Activated CD4-positive, alpha-beta T cell treated with anti-CD3 and anti-CD28 coated beads, Interleukin-2, amount 50 U/mL, for 24 hours (primary cell): ENCODE results near the gene DENND4C.
"Not testable (repeated sequence)": the region's sequence is repeated elsewhere in the genome, so short reads cannot be mapped to it uniquely, and the experiment has no call there.

Experiments used
- DNase-seq, 2 donors: peaks; one replicate each; pipeline ENCODE4 v3.0.0-alpha.2; 2020; ENCODE audit warnings: low read depth in 1 of 2, low spot score in 1 of 2

The DENND4C gene

DNA sequence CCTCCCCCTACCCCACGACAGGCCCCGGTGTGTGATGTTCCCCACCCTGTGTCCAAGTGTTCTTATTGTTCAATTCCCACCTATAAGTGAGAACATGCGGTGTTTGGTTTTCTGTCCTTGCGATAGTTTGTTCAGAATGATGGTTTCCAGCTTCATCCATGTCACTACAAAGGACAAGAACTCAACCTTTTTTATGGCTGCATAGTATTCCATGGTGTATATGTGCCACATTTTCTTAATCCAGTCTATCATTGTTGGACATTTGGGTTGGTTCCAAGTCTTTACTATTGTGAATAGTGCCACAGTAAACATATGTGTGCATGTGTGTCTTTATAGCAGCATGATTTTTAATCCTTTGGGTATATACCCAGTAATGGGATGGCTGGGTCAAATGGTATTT is 35.1 kb downstream of the DENND4C start:
- not testable (repeated sequence) for DNase-seq

DNA sequence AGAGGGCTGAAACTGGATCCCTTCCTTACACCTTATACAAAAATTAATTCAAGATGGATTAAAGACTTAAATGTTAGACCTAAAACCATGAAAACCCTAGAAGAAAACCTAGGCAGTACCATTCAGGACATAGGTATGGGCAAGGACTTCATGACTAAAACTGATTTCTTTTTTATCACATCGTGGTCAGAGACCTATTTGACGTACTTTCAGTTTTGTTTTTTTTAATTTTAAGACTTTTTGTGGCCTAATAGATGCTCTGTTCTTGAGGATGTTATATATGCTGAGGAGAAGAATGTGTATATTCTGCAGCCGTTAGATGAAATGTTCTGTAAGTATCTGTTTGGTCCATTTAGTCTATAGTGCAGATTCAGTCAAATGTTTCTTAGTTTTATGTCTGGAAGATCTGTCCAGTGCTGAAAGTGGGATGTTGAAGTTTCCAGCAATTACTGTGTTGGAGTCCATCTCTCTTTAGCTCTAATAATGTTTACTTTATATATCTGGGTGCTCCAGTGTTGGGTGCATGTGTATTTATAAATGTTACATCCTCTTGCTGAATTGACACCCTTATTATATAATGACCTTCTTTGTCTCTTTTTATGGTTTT is 36.4 kb downstream of the DENND4C start:
- not testable (repeated sequence) for DNase-seq

DNA sequence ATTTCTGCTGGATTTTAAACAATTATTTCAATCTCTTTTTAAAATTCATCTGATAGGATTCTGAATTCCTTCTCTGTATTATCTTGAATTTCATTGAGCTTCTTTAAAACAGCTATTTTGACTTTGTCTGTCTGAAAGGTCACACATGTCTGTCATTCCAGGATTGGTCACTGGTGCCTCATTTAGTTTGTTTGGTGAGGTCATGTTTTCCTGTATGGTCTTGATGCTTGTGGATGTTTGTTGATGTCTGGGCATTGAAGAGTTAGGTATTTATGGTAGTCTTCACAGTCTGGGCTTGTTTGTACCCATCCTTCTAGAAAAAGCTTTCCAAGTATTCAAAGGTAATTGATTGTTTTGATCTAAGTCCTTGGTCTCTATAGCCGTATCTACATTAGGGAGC is 39.1 kb downstream of the DENND4C start:
- DNase-seq: no peak

DNA sequence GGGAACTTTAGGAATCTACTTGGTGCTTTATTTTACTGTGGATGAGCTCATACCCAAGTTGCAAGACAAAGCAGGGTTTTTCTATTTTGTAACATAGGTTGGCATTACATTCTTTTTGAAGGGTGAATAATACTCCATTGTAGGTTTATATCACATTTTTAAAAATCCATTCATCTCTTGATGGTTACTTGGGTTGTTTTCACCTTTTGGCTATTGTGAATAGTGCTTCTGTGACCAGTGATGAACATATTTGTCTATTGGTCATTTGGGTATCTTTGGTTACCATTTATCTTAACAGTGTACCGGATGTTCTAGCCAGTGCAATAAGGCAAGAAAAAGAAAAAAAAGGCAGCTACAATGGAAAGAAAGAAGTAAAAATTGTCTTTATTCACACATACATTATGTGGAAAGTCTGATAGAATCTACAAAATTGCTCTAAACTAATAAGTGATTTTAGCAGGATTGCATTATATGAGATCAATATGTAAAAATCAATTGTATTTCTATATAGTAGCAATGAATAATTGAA is 40.0 kb downstream of the DENND4C start:
- no peak for DNase-seq

DNA sequence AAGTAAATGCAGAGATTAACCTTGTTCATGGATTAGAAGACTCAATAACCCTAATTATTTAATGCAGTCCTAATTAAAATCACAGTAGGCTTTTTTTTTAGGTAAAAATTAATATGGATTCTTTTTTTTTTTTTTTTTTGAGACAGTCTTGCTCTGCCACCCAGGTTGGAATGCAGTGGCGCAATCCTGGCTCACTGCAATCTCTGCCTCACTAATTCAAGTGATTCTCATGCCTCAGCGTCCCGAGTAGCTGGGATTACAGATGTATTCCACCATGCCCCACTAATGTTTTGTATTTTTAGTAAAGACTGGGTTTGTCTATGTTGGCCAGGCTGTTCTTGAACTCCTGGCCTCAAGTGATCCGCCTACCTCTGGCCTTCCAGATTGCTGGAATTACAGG is 40.6 kb downstream of the DENND4C start:
- no peak for DNase-seq

DNA sequence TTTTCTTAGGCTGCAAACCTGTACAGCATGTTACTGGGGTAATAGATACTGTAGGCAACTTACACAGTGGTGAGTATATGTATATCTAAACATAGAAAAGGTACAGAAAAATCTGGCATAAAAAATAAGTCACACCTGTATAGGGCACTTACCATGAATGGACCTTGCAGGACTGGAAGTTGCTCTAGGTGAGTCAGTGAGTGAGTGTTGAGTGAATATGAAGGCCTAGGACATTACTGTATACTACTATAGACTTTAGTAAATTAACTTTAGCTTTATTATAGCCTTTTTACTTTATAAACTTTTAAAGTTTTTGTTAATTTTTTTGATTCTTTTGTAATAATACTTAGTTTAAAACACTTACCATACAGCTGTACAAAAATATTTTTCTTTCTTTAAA is 51.3 kb downstream of the DENND4C start:
- DNase-seq: no peak

DNA sequence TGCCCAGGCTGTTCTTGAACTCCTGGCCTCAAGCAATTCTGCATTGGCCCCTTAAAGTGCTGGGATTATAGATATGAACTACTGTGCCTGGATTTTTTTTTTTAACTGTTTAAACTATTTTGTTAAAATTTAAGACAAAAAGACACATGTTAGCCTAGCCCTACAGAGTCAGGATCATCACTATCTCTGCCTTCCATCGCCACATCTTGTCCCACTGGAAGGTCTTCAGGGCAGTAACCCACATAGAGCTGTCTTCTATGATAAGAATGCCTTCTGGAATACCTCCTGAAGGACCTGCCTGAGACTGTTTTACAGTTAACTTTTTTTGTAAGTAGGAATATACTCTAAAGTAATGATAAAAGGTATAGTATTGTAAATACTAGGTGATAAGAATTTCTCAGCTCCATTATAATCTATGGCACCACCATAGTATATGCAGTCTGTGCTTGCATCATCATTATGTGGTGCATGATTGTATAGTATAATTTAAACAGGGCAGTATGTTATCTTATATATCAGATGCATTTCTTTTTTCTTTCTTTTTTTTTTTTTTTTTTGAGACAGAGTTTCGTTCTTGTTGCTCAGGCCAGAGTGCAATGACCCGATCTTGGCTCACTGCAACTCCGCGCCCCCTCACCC is 52.7 kb downstream of the DENND4C start:
- DNase-seq: no peak

DNA sequence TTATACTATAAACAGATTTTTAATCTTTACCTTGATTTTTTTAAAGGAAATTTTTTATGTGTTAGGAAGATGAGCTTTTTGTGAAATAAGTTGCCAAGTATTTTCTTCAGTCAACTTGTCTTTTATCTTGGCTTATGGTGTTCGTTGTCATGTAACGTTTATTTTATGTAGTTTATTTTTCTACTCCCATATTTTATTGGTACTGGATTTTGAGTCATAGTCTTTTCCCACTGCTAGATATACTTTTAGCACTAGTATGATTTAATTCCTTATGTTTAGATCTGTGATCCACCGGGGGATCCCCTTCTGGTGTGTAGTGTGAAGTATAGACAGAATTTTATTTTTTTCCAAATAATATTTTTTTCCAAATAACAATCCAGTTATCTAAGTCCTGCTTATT is 54.2 kb downstream of the DENND4C start:
- DNase-seq: no peak

DNA sequence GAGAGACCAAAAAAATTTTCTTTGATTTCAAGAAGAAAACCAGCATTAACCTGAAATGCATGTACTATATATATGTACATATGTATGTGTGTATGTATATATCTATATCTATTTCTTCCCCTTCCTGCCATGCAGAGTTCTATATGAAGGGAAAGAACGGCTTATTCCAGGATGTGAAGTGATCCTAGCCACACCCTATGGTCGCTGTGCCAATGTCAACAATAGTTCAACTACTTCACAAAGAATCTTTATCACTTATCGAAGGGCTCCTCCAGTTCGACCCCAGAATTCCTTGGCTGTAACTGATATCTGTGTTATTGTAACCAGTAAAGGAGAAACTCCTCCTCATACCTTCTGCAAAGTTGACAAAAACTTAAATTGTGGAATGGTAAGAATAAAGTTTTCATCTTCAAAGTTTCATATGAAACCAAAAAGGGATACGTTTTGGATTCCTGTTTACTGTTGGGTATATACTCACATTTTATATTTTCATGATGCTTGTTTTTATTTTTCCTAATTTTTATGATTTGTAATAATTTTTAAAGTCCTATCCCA is 56.2 kb downstream of the DENND4C start:
- no peak for DNase-seq

DNA sequence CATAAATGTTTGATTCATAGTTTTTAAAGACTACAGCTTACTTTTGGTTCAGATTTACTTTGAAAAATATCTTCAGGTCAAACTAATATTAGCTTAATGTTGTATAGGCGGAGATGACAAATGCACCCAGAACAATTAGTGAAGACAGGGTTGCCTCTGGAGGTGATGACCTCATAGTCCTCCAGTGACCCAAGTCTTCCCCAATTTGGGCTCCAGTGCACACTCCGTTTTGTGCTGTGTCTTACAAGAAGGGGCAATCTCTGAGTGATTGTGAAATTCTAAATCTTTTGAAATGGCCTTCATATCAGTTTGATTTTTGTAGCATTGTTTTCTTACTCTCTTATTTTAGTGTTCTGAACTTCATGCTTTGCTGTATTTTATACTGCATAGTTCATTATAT is 57.6 kb downstream of the DENND4C start:
- no peak for DNase-seq

DNA sequence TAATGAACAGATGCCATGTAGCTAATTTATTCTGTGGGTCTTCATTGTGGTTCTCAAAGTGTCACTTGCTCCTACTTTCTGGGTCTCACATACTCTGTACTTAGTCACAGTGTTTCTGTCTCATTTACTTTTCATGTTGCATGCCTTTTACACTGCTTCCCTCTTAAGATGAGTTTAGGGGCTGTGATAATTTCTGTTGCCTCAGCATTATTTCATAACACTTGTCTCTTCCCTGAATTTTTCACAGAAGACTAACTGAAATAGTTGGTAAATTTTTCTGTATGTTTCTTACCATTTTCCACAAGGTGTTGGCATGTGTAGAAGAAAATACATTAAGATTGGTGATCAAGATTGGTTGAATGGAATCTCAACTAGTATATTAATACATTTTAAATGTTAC is 59.6 kb downstream of the DENND4C start:
- DNase-seq: no peak

DNA sequence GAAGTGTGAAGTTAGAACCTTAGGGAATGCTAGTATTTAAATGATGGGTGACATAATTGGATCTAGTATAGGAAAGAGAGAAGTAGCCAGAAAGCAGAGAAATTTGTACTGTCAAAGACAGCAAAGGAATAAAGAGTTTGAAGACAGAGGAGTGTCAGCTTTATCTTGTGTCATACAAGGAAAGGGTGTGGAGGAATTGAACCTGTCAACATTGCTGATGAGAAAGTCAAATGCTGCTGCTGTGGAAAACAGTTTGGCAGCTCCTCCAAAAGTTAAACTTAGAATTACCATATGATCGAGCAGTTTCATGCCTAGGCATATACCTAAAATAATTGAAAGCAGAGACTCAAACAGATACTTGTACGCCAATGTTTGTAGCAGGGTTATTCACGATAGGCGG is 63.7 kb downstream of the DENND4C start:
- DNase-seq: no peak

DNA sequence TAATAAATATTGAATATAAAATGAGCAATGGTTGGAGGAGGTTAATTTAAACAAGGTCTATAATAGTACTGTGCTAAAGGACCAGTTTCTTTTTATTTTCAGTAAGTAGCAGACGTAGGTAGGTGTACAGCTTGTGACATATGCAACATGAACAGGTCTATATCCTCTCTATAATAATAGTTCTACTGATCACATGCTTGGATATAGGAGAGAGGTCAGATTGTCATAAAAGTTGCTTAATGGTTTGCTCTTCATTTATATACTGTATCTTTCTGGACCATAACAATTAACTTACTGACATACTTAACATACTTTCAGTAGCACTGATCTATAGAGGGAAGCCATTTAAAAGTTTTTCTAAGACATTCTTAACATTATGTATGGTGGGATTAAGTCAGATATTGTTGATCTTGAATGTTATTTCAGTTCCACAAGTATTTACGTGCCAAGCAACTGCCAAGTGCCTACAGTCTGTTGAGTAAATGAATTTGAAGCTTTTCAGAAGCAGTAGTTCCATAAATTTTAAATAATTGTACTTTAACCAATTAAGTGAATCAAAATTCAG is 68.0 kb downstream of the DENND4C start:
- DNase-seq: no peak

DNA sequence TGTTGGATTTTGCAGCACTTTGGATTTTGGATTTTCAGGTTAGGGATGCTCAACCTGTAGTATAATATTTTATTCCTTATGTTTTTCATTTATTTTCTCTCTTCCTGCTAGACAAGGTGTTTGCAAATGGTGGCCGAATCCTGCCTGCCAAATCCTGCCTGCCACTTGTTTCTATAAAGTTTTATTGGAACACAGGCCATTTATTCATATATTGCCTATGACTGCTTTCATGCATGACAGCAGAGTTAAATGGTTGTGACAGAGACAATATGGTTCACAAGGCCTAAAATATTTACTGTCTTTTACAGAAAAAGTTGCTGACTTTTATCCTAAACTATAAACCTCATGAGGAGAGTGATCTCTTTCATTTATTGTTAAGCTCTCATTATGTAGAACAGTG is 72.7 kb downstream of the DENND4C start:
- no peak for DNase-seq

DNA sequence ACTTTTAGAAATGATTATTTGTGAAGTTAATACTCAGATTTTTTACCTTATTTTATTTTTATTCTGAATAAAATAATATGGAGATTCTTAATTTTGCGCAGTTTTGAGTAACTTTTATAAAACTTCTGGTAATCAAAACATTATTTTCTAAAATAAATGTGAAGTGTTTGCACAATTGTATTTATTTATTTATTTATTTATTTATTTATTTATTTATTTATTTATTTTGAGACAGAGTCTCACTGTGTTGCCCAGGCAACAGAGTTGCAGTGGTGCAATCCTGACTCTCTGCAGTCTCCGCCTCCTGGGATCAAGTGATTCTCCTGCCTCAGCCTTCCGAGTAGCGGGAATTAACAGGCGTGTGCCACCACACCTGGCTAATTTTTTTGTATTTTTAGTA is 76.1 kb downstream of the DENND4C start:
- no peak for DNase-seq

DNA sequence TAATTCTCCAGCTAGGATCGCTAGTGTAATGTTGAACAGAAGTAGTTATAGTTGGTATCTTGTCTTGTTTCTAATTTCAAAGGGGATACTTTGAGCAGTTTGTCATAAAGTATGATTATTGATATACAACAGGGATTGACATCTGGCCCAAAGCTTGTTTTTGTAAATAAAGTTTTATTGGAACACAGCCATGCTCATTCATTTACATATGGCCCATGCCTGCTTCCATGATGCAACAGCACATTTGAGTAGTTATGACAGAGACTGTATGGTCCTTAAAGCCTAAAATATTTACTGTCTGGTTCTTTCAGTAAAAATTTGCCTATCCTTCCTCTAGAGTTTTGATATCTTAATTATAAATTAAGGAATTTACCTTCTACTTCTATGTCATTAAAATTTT is 79.8 kb downstream of the DENND4C start:
- DNase-seq: no peak

DNA sequence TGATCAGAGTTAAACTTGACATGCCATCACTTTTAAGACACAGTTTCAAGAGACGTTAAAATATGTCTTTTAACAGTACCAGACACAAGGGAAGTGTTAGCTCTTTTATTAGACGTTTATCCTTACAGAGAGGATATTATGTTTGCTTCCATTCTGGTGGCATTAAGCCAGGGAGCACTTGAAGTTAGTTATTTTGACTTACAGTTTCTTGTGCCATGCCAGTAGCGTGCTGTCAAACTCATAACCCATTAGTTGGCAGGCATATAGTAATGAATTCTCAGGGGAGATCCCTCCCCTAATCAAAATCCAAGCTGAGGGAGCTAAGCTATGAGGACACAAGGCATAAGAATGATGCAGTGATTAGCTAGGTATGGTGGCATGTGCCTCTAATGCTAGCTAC is 83.1 kb downstream of the DENND4C start:
- no peak for DNase-seq

DNA sequence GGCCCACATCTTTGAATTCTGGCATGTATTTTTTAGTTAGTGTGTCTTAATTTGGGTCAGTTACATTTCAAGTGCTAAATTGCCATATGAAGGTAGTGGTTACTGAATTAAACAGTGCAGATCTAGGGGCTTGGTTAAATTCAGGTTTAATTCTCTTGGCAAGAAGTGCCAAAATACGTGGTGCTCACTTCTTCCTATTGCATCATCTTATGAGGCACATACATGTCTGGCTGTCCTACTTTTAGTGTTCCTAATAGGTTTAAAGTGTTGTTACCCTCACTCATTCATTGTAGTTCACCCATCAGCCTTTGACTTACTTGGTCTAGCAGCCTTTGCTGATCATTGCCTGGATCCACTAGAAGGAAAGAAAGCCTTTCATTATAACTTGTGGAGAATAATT is 90.0 kb downstream of the DENND4C start:
- DNase-seq: no peak

DNA sequence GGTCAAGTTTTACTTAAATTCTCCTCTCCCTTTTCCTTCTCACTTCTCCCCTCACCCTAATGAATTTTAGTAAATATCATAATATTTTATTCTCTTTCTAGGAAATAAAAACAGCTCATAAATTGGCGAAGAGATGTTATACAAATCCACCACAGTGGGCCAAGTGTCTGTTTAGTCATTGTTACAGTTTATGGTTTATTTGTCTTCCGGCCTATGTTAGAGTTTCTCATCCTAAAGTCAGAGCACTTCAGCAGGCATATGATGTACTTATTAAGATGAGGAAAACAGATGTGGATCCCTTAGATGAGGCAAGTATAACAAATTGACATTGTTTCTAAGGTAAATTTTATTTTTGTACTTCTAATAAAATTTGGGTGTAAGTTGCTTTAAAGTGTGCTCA is 101.4 kb downstream of the DENND4C start:
- DNase-seq: no peak

DNA sequence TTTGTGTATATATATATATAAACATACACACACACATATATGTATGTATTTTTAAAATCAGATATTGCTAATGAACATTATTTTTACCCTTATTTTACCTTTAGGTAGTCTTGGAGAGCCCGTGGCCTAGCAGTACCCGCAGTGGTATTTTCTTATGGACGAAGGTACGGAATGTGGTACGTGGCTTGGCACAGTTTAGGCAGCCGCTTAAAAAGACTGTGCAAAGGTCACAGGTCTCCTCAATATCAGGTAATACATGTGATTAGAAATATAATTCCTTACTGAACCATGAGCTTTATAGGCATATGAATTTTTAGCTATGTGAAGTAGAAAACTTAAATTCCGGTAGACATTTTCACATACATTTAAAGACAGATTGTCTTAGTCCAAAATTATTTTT is 105.7 kb downstream of the DENND4C start:
- DNase-seq: no peak

DNA sequence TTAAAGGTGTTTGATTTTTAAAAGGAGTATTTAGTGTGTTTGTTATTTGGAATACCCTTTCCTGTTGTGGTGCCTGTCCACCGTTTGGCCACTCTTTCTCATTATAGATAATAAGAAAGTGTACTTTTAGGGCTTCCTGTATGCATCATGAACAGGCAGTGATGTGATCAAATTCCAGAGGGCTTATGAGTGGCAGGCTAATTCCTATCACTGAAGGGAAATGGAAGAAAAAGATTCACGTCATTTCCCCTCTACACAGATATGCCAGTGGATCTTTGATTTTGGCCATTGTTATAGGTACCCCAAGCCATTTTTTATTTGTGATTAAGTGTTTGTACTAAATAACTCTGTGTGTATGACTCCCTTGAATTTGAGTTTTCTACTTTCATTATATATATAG is 112.5 kb downstream of the DENND4C start:
- DNase-seq: no peak

DNA sequence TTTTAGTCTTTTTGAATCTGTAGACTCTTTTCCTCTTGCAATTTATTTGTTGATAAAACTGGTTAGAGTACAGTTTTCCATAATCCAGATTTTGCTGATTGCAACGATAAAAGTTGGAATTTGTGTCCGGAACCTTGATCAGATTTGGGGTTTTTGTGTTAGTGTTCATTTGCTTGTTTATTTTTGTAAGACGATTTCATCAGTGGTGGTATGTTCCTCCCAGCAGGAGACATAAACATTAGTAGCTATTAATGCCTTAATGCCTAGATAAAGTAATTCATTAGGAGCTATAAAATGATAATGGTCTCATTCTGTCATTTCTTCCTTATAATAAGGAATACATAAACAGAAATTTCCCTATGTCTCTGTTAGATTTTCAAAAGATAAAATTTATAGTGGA is 128.2 kb downstream of the DENND4C start:
- no peak for DNase-seq

DNA sequence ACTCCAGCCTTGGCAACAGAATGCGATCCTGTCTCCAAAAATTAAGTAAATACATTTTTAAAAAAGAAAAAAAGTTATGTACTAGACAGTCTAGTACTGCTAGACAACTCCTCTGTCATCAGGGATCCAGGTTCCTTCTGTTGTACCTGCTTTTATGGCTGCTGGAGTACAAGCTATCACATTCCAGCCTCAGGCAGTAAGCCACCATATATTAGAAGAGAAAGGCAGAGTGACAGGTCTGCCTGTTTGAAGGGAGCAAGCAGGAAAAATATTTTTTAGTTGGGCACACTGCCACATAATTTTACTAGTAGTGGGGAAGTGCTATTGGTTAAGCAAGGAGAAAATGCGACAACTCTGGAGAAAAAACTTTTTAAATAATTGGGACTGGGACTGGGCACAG is 138.6 kb downstream of the DENND4C start:
- no peak for DNase-seq
